ENCODE measurements around the gene KRTAP10-4.

The KRTAP10-4 gene

GRCh38 chr21:44571844-44572782 is 1.4 kb upstream of the KRTAP10-4 start:
- TF ChIP-seq POLR2AphosphoS5 (IDR thresholded peaks at IDR 0.05; ENCODE audit: low read depth, low read length) (no peak), SIN3A (IDR thresholded peaks at IDR 0.05; ENCODE audit: borderline replicate concordance, insufficient read depth, low read length) (no peak), REST (IDR thresholded peaks at IDR 0.05; ENCODE audit: insufficient read depth in 1 of 2, low read depth in 2 of 2, low read length in 2 of 2) (no peak), FOXP2 (optimal IDR thresholded peaks at IDR 0.05; ENCODE audit: borderline replicate concordance, extremely low read depth, extremely low read length, insufficient read depth) (no peak), TAF1 (IDR thresholded peaks at IDR 0.05; ENCODE audit: borderline replicate concordance, insufficient read depth, low read length) (no peak)

GRCh38 chr21:44572959-44573583 is 458 bp upstream of the KRTAP10-4 start:
- TF ChIP-seq FOXP2 (optimal IDR thresholded peaks at IDR 0.05; ENCODE audit: borderline replicate concordance, extremely low read depth, extremely low read length, insufficient read depth), result no peak
- TF ChIP-seq TAF1 (IDR thresholded peaks at IDR 0.05; ENCODE audit: borderline replicate concordance, insufficient read depth, low read length), result no peak
- no peak for TF ChIP-seq REST (IDR thresholded peaks at IDR 0.05; ENCODE audit: insufficient read depth in 1 of 2, low read depth in 2 of 2, low read length in 2 of 2)
- TF ChIP-seq POLR2AphosphoS5 (IDR thresholded peaks at IDR 0.05; ENCODE audit: low read depth, low read length), result no peak
- no peak for TF ChIP-seq SIN3A (IDR thresholded peaks at IDR 0.05; ENCODE audit: borderline replicate concordance, insufficient read depth, low read length)

- no peak for TF ChIP-seq TAF1 (IDR thresholded peaks at IDR 0.05; ENCODE audit: borderline replicate concordance, insufficient read depth, low read length)
- no peak for TF ChIP-seq REST (IDR thresholded peaks at IDR 0.05; ENCODE audit: insufficient read depth in 1 of 2, low read depth in 2 of 2, low read length in 2 of 2)
- no peak for TF ChIP-seq FOXP2 (optimal IDR thresholded peaks at IDR 0.05; ENCODE audit: borderline replicate concordance, extremely low read depth, extremely low read length, insufficient read depth)
- TF ChIP-seq POLR2AphosphoS5 (IDR thresholded peaks at IDR 0.05; ENCODE audit: low read depth, low read length), result no peak
- TF ChIP-seq SIN3A (IDR thresholded peaks at IDR 0.05; ENCODE audit: borderline replicate concordance, insufficient read depth, low read length), result no peak
Measured at GRCh38 chr21:44574457-44575306, 1.2 kb downstream of the KRTAP10-4 start.

- TF ChIP-seq FOXP2 (optimal IDR thresholded peaks at IDR 0.05; ENCODE audit: borderline replicate concordance, extremely low read depth, extremely low read length, insufficient read depth) (no peak), TAF1 (IDR thresholded peaks at IDR 0.05; ENCODE audit: borderline replicate concordance, insufficient read depth, low read length) (no peak), REST (IDR thresholded peaks at IDR 0.05; ENCODE audit: insufficient read depth in 1 of 2, low read depth in 2 of 2, low read length in 2 of 2) (no peak), POLR2AphosphoS5 (IDR thresholded peaks at IDR 0.05; ENCODE audit: low read depth, low read length) (no peak), SIN3A (IDR thresholded peaks at IDR 0.05; ENCODE audit: borderline replicate concordance, insufficient read depth, low read length) (no peak)
Measured at GRCh38 chr21:44575307-44576024, 1.9 kb downstream of the KRTAP10-4 start.
